ENCODE measurements around the gene LEMD2.

LEMD2 gene

DNA sequence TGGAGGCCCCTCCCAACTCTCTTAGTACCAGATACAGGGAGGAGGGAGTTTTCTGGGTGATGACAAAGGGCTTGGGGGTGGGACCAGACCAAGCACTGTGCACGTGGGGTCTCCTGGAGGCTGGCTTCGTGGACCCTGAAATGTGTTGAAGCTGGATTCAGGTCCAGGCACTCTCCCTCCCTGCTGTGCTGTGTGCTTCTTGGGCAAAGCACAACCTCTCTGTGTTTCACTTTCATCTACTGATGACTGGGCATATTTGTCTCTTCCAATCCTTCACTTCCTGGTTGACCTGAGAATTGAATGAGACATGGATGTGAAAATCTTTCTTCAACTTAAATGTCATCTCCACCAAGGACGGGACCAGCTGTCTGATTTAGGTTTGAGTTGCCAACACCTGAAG lies 29.4 kb upstream of the LEMD2 start:
- no peak for DNase-seq

GRCh38 chr6:33817489-33817888 lies 28.6 kb upstream of the LEMD2 start:
- DNase-seq: no peak

GRCh38 chr6:33816911-33817310 lies 28.0 kb upstream of the LEMD2 start:
- DNase-seq: no peak

DNA sequence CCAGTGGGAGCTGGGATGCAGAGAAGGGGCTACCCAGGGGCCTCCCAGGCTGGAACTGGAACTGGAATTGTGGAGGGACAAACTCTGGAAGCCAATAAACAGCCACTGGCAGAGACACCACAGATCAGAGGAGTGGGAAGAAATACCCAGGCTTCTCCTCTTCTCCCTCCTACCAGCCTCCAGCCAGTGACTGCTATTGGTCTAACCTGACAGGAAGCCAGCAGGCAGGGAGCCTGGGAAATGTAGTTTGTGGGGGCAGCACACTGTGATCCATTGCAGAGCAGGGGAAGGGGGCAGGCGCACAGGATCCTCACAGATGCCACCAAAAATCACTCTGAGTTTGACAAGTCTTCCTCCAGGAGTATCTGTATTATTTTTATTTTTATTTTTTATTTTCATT lies 26.9 kb upstream of the LEMD2 start:
- DNase-seq: peak; percentile 30

- DNase-seq: no peak
Measured at GRCh38 chr6:33813990-33814985, 25.4 kb upstream of the LEMD2 start.

DNA sequence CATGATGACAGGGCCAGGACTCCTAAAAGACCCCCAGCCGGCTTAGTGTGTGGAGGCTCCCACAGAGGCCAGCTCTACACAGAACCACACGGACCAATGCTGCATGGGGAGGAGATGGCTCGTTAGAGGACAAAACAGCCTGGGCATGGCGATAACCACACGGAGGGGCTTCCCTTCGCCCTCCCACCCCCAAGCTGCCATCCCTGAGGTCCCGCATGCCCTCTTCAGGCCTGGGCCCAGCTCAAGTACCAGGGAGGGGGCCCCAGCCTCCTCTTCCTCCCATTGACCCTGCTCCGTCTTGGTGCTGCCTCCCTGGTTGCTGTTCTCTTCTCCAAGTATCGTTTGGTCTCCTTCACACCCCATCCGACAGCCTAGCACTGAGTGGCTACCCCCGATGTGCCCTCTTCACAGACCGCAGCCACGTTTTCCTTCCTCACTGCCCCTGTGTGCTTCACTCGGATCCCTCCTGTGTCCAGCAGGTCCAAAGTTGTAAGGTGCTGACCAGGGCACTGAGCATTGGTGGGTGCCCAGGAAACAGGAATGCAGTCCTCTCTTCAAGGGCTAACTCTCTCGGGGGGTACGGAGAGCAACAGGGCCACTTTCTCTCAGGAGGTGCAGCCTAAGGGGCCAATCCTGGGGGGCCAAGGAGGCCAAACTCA lies 24.4 kb upstream of the LEMD2 start:
- no peak for DNase-seq

DNA sequence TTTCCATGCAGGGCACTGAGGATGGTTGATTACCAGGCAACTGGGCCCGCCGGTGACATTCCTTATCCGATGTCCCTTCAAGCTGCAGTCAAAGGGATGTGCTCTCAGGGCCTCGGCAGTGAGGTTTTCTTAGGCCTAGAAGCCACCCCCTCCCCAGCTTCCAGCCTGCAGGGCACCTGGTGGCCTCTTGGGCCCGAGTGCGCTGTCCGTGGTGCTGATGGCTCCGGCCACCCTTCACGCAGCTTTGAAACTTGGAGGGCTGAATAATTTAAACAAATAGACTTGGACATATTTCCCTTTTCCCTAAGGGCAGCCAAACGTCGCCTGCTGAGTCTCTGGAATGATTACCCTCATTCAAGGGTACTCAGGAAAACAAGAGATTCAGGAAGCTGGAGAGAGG lies 23.7 kb upstream of the LEMD2 start:
- DNase-seq: no peak

DNA sequence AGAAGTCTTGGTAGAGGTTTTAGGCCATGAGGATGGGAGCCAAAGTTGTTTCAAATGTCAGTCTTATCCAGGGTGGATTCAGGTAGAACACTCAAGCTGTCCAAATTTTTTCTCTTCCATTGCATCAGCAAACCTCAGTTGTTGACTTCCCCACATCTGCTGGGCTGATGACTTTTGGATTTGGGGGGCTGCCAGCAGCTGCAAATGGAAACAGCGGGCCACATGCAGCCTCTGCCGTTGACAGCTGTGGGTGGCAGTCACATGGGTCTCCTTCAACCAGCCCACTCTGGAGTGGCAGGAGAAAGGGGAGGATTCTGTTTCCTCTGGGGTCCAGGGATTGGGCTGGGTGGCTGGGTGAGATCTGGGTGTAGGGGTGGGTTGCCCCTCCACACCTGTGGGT lies 20.7 kb upstream of the LEMD2 start:
- DNase-seq: no peak

GRCh38 chr6:33808641-33809180 lies 19.8 kb upstream of the LEMD2 start:
- peak; percentile 73 for DNase-seq

GRCh38 chr6:33807606-33808005 lies 18.7 kb upstream of the LEMD2 start:
- no peak for DNase-seq

- DNase-seq: no peak
Measured at GRCh38 chr6:33806841-33807240, 17.9 kb upstream of the LEMD2 start.

GRCh38 chr6:33803571-33804053 lies 14.7 kb upstream of the LEMD2 start, which contains the start of gene MLN:
MLN (minus strand) TSS chr6:33804003; CDS start chr6:33801163, 2,840 bp downstream.
- no peak for DNase-seq

GRCh38 chr6:33802186-33802958 lies 13.4 kb upstream of the LEMD2 start:
- DNase-seq: no peak

- no peak for DNase-seq
Measured at GRCh38 chr6:33801611-33802010, 12.7 kb upstream of the LEMD2 start.

DNA sequence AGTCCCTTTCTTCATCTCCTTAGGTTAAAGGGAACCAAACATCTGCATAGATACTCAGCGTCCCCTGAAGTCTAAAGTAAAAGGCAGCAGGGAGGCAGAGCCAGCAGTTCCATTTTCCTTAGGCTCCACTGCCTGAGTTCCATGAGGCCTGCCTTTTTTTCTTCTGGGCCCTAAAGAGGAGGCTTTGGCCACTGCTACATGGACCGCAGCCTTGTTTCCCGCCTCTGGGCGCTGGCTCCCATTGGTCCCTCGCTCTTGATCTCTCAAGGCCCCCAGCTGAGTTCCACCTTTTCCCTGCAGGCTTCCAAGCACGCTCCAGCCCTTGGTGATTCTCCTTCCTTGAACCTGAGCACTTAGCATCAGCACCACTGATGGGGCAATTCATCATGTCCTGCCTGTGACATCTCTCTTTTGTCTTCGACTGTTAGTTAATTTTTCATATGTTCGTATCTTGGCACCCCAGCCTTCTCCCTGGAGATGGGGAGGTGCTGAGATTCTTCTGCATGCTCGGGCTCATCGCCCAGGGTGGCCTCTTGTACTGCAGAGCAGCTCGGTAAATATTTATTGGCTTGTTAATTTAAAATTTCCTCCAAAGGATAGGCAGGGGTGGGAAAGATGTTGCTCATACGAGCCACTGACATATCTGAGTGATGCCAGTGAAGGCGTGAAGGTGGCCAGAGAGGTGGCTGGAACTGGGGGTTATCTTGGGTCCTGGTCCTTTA lies 11.5 kb upstream of the LEMD2 start:
- no peak for DNase-seq

- no peak for DNase-seq
Measured at GRCh38 chr6:33799454-33800113, 10.7 kb upstream of the LEMD2 start.

DNA sequence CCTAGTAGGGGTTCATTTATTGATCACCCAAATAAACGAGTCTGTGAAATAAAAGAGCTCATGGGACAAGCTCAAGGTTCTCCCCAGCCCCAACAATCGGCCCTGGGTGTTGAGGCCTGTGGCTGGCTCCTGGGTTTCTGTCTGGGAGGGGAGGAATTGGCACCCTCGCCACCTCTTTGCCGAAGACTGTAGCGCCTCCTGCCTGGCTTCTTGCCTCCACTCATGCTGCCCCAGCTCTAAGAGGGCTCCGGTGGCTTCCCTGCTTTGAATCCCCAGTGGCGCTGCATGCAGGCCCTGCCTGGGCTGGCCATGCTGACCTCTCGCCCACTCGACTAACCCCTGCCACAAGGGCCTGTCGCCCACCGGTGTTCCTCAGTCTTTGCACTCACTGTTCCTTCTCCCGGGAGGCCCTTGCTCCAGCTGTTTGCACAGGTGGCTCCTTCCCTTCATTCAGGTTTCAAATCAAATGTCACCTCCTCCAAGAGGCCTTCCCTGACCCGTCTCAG lies 9.5 kb upstream of the LEMD2 start:
- no peak for DNase-seq

DNA sequence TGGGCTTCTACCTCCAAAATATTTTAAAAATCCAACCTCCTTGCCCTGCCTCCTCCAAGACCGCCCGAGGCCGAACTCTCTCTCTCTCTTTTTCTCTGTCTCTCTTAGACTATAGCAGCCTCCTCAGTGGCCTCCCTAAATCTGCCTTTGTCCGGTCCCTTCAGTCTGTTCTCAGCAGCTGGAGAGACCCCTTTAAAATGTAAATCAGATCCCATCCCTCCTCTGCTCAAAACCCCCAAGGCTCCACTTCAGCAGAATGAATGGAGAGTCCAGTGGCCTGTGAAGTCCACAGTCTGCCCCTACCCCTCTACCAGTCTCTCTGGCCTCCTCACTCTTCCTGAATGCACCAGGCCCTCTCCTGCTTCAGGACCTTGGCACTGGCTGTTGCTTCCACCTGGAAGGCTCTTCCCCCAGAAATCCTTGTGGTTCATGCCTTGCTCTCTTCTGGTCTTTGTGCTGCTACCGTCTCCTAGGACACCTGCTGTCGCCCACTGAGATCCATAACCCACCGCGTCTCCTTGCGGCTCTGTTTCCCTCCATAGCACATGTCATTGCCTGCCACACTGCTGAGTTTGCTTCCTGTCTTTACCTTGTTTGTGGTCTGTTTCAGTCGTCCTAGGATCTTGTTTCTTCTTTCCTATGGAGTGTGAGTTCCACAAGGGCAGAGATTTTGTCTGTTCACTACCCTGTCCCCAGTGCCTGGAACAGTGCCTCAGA lies 8.9 kb upstream of the LEMD2 start:
- no peak for DNase-seq

- no peak for DNase-seq
Measured at GRCh38 chr6:33794910-33795623, 6.1 kb upstream of the LEMD2 start.

GRCh38 chr6:33792981-33793380 lies 4.1 kb upstream of the LEMD2 start:
- DNase-seq: no peak
